A549 (cell line): ENCODE results near the gene SFT2D2.

Experiments used
- BHLHE40 ChIP-seq: IDR thresholded peaks from 2 replicates; pipeline ENCODE4 v1.6.1; 2012; ENCODE audit warnings: low read depth, low read length, inconsistent platforms
- CEBPB ChIP-seq, 2 experiments: fragments of >200 bp in 1 of 2; sonication (Bioruptor Twin) in 1 of 2; formaldehyde crosslinking in 1 of 2; IDR thresholded peaks; 2 replicates each; pipeline ENCODE4 v1.6.1; 2012 to 2016
- CHD4 ChIP-seq: fragments of 200-600 bp; sonication (generic); IDR thresholded peaks from 2 replicates; pipeline ENCODE4 v1.6.1; 2016; ENCODE audit warnings: antibody characterized with exemption, mild to moderate bottlenecking, borderline replicate concordance
- EP300 ChIP-seq, 2 experiments: fragments of >200 bp; sonication (Bioruptor Twin); formaldehyde crosslinking; IDR thresholded peaks; 2 replicates in 1 of 2; 3 replicates in 1 of 2; pipeline ENCODE4 v1.6.1; 2016 to 2017
- MYC ChIP-seq: IDR thresholded peaks from 2 replicates; pipeline ENCODE4 v1.6.1; 2012; ENCODE audit warnings: mild to moderate bottlenecking, inconsistent platforms, low read length, improper control_type of control experiment, borderline replicate concordance
- POLR2A ChIP-seq: IDR thresholded peaks from 2 replicates; pipeline ENCODE4 v1.6.1; 2012; ENCODE audit warnings: mild to moderate bottlenecking, low read length
- POLR2AphosphoS2 ChIP-seq: conservative IDR thresholded peaks from 2 replicates; pipeline ENCODE4 v1.6.1; 2012; ENCODE audit warnings: low read length, improper control_type of control experiment, inconsistent platforms
- ZFP36 ChIP-seq: fragments of 450-650 bp; IDR thresholded peaks from 2 replicates; pipeline ENCODE4 v1.6.1; 2014; ENCODE audit warnings: borderline replicate concordance; ENCODE audit not compliant: partially characterized antibody
- TF ChIP-seq, protein P1 (sequence below): fragments of >200 bp; sonication (Bioruptor Twin); formaldehyde crosslinking; IDR thresholded peaks from 3 replicates; pipeline ENCODE4 v1.5.1; 2016
- TF ChIP-seq, protein P2 (sequence below): fragments of 250-450 bp; sonication (Bioruptor Pico); IDR thresholded peaks from 2 replicates; pipeline ENCODE4 v1.5.0; 2021; ENCODE audit warnings: mild to moderate bottlenecking, moderate library complexity, borderline replicate concordance
- TF ChIP-seq, protein P3 (sequence below): IDR thresholded peaks from 2 replicates; pipeline ENCODE4 v1.6.1; 2012

DNA sequence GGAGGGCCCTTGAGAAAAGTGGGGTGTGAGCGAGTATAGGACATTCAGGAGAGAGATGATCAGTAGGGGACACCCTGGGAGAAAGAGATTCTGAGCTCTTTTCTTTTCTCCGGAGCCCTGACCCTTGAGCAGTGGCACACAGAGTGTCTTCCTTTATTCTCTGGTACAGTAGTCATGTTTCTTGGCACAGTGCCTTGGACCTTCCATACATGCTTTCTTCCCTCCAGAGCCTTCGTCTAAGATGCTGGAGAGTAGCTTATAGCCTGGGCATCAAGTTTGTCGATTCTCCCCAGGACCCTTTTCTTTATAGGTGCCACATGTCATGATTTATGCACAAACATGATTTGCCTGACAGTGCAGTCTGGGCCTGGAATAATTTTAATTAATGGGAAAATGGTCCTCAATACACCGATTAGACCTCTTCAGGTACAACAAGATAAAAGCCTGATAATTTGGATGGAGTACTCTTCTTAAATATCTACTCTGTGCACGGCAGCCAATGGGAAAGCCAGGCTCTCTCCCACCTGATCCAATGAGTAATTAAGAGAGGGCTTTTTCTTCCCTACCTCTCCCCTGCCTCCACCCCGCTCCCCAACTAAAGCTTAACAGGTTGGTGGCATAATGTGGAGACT lies 54.6 kb downstream of the SFT2D2 start, which contains the start of gene TBX19:
- TF ChIP-seq, protein P1, sequence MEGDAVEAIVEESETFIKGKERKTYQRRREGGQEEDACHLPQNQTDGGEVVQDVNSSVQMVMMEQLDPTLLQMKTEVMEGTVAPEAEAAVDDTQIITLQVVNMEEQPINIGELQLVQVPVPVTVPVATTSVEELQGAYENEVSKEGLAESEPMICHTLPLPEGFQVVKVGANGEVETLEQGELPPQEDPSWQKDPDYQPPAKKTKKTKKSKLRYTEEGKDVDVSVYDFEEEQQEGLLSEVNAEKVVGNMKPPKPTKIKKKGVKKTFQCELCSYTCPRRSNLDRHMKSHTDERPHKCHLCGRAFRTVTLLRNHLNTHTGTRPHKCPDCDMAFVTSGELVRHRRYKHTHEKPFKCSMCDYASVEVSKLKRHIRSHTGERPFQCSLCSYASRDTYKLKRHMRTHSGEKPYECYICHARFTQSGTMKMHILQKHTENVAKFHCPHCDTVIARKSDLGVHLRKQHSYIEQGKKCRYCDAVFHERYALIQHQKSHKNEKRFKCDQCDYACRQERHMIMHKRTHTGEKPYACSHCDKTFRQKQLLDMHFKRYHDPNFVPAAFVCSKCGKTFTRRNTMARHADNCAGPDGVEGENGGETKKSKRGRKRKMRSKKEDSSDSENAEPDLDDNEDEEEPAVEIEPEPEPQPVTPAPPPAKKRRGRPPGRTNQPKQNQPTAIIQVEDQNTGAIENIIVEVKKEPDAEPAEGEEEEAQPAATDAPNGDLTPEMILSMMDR, result no peak
- TF ChIP-seq CEBPB (IDR thresholded peaks at IDR 0.05) (no peak), POLR2AphosphoS2 (no peak), POLR2A (no peak), MYC (no peak), CHD4 (no peak), EP300 (IDR thresholded peaks at IDR 0.05) (no peak), BHLHE40 (no peak), ZFP36 (no peak)
- TF ChIP-seq, protein P2, sequence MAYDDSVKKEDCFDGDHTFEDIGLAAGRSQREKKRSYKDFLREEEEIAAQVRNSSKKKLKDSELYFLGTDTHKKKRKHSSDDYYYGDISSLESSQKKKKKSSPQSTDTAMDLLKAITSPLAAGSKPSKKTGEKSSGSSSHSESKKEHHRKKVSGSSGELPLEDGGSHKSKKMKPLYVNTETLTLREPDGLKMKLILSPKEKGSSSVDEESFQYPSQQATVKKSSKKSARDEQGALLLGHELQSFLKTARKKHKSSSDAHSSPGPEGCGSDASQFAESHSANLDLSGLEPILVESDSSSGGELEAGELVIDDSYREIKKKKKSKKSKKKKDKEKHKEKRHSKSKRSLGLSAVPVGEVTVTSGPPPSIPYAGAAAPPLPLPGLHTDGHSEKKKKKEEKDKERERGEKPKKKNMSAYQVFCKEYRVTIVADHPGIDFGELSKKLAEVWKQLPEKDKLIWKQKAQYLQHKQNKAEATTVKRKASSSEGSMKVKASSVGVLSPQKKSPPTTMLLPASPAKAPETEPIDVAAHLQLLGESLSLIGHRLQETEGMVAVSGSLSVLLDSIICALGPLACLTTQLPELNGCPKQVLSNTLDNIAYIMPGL (CRISPR knock-in tag), result no peak
- TF ChIP-seq, protein P3, sequence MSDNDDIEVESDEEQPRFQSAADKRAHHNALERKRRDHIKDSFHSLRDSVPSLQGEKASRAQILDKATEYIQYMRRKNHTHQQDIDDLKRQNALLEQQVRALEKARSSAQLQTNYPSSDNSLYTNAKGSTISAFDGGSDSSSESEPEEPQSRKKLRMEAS, result no peak
